ENCODE data around the gene ELL2. TPM values are rescaled to one million over a fixed set of nuclear protein-coding genes. Genes with fewer than 3 reads are reported as not detected.

Gene ELL2
- total and polyA plus RNA-seq, 9 of the 15 experiments (the other 6 are each of a cell fraction or from before 2014, with no cell fraction given) = 4.3 to 18.3 (median 14.5) TPM

DNA sequence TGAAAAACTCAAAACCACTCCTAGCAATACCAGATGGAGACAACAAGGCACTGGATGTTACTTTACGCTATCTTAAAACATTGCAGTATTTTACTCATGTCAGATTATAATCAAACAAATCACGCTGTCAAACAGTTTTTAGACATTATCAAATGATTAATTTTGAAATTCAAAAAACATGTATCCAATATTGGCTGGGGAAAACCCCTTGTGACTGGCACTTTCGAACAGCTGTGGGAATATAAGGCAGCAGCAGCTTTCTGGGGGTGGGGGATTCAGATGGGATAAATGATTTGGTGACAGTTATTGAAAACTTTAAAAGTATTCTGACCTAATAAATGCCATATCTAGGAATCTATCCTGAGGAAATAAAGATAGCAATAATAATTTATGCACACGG is 28.7 kb downstream of the ELL2 start:
- intact Hi-C loops (cut with micrococcal nuclease) = loop anchor here (10.0 kb wide), 1 partner anchor 208 kb away; no protein-coding TSS in a partner anchor
- peak; percentile 23 for FAIRE-seq
- POLR2A ChIA-PET = no interaction called here

DNA sequence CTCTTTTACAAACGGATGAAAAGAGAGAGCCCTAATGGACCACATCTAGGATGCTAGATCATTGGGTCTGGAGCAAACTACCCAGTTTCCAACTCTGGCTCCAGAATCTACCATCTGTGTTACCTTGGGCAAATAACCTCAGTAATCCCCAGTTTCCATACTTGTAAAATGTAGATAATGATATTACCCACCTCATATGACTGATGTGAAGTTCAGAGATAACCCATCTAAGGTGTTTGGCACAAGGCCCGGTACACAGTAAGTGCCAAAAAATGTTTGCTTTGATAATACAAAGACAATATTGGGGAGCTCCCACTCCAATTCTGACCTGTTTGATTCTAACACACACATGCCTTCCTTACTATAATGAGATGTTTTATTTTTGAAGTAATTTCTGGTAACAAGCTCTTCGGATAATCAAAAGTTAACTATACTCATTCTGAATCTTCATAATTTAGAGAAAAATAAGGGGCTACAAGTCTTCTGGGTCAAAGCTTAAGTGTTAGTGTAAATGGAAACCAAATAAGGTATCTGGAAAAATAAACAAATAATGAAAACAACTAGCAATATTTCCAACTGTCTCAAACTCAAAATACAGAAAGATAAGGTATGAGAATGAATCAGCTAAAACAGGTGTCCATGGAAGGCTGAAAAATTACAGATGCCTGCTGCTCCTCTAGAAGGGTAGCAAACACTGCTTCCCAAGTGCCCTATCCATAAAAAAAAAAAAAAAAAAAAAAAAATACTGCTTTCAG is 30.4 kb downstream of the ELL2 start:
- ATAC-seq = peak; percentile 21
- Histone ChIP-seq H2AFZ (ENCODE audit: low read depth, low read length) (no peak overlapping the region), H4K20me1 (replicated peaks; ENCODE audit: control insufficient read depth, insufficient read depth, low read length) (no peaks in the 10 kb centered on the region), H3K4me3 (no peak overlapping the region), H3K27ac (ENCODE audit: extremely low read depth, low read depth, low read length) (peak overlapping the region; percentile 31), H3K9me3 (replicated peaks; ENCODE audit: control insufficient read depth, insufficient read depth, low read depth, low read length) (no peaks in the 10 kb centered on the region), H3K4me2 (ENCODE audit: insufficient read depth, low read length) (peak overlapping the region; percentile 34; the same call in 1 of the 2 replicates), H3K4me1 (replicated peaks in 1 of 2; ENCODE audit: control insufficient read depth in 2 of 2, insufficient read depth in 2 of 2, low read length in 2 of 2) (peaks cover 11 to 65% of the 10 kb centered on the region in 2 experiments), H3K9me1 (ENCODE audit: control insufficient read depth, insufficient read depth, low read length) (no peaks in the 10 kb centered on the region), H3K27me3 (ENCODE audit: control insufficient read depth in 2 of 2, insufficient read depth in 2 of 2, low read length in 2 of 2) (no peaks in the 10 kb centered on the region), H3K9ac (ENCODE audit: insufficient read depth in 1 of 2, low read depth in 2 of 2, low read length in 2 of 2) (no peak overlapping the region; a peak in 1 of 4 replicates), H3K79me2 (ENCODE audit: control insufficient read depth, insufficient read depth, low read length) (peaks cover 47% of the 10 kb centered on the region), H3K36me3 (ENCODE audit: control insufficient read depth, insufficient read depth, low read length) (no peaks in the 10 kb centered on the region; the same call in 1 of the 3 replicates)
- FAIRE-seq = no peak
- POLR2A ChIA-PET = interaction anchor here (0.7 to 1.3 kb wide), 4 partner anchors 9 to 108 kb away, joined by 3 to 6 read pairs (median 4); no protein-coding TSS in a partner anchor
- BruUV-seq (replicated peaks) = no TSS peak
- WGBS (ENCODE audit: insufficient coverage, low coverage, missing lambda C conversion rate) = 23% methylated on average over 3 of the region's 3 CpGs
- intact Hi-C loops (cut with micrococcal nuclease) = loop anchor here (10.0 kb wide), 1 partner anchor 206 kb away; no protein-coding TSS in a partner anchor
- DNase-seq (ENCODE audit: extremely low read depth in 1 of 4, low spot score in 3 of 4) = peak in 1 of 4 experiments; percentile 52
- CTCF ChIA-PET (ENCODE audit: low intra/inter-chr PET ratio) = no interaction called here
- in situ Hi-C loops (cut with MboI) = no loop called here
- TF ChIP-seq ZNF668 (CRISPR knock-in tag; IDR thresholded peaks at IDR 0.05) = no peak
- TF ChIP-seq MTA3 (IDR thresholded peaks at IDR 0.05; ENCODE audit: borderline replicate concordance) = 0 out of 2 replicates have a peak, but pooled peaks have one; percentile 38
- no peak for TF ChIP-seq KLF1 (tag; IDR thresholded peaks at IDR 0.05)
- no peak for TF ChIP-seq ZNF134 (CRISPR knock-in tag; conservative IDR thresholded peaks at IDR 0.05)
- TF ChIP-seq, protein P1, sequence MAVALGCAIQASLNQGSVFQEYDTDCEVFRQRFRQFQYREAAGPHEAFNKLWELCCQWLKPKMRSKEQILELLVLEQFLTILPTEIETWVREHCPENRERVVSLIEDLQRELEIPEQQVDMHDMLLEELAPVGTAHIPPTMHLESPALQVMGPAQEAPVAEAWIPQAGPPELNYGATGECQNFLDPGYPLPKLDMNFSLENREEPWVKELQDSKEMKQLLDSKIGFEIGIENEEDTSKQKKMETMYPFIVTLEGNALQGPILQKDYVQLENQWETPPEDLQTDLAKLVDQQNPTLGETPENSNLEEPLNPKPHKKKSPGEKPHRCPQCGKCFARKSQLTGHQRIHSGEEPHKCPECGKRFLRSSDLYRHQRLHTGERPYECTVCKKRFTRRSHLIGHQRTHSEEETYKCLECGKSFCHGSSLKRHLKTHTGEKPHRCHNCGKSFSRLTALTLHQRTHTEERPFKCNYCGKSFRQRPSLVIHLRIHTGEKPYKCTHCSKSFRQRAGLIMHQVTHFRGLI (CRISPR knock-in tag; IDR thresholded peaks at IDR 0.05) = no peak
- TF ChIP-seq, protein P2, sequence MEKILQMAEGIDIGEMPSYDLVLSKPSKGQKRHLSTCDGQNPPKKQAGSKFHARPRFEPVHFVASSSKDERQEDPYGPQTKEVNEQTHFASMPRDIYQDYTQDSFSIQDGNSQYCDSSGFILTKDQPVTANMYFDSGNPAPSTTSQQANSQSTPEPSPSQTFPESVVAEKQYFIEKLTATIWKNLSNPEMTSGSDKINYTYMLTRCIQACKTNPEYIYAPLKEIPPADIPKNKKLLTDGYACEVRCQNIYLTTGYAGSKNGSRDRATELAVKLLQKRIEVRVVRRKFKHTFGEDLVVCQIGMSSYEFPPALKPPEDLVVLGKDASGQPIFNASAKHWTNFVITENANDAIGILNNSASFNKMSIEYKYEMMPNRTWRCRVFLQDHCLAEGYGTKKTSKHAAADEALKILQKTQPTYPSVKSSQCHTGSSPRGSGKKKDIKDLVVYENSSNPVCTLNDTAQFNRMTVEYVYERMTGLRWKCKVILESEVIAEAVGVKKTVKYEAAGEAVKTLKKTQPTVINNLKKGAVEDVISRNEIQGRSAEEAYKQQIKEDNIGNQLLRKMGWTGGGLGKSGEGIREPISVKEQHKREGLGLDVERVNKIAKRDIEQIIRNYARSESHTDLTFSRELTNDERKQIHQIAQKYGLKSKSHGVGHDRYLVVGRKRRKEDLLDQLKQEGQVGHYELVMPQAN (IDR thresholded peaks at IDR 0.05; ENCODE audit: borderline replicate concordance) = no peak
- TF ChIP-seq GMEB1 (CRISPR knock-in tag; IDR thresholded peaks at IDR 0.05) = no peak
- 0 out of 2 replicates have a peak, but pooled peaks have one; percentile 17 for TF ChIP-seq SMAD4 (CRISPR knock-in tag; conservative IDR thresholded peaks at IDR 0.05)

More for the DNA sequence above, 28.7 kb downstream of the ELL2 start:
- DNase-seq (ENCODE audit: extremely low read depth in 1 of 4, low spot score in 3 of 4) (no peak), ATAC-seq (no peak)
- CTCF ChIA-PET (ENCODE audit: low intra/inter-chr PET ratio) = no interaction called here
- peaks cover 15 to 76% of the 10 kb centered on the region in 2 experiments for H3K4me1 ChIP-seq (replicated peaks in 1 of 2; ENCODE audit: control insufficient read depth in 2 of 2, insufficient read depth in 2 of 2, low read length in 2 of 2)
- no TSS peak for BruUV-seq (replicated peaks)
- no peak overlapping the region for H3K4me2 ChIP-seq (ENCODE audit: insufficient read depth, low read length)
- H3K4me3 ChIP-seq = no peak overlapping the region
- no peaks in the 10 kb centered on the region for H3K27me3 ChIP-seq (ENCODE audit: control insufficient read depth in 2 of 2, insufficient read depth in 2 of 2, low read length in 2 of 2)
- 43% methylated on average over 4 of the region's 4 CpGs for WGBS (ENCODE audit: insufficient coverage, low coverage, missing lambda C conversion rate)
- H3K27ac ChIP-seq (ENCODE audit: extremely low read depth, low read depth, low read length) = no peak overlapping the region; the same call in 2 of the 3 replicates
- H3K9me1 ChIP-seq (ENCODE audit: control insufficient read depth, insufficient read depth, low read length) = no peaks in the 10 kb centered on the region
- in situ Hi-C loops (cut with MboI) = no loop called here
- peaks cover 51% of the 10 kb centered on the region for H3K79me2 ChIP-seq (ENCODE audit: control insufficient read depth, insufficient read depth, low read length)
- TF ChIP-seq SMARCE1 (IDR thresholded peaks at IDR 0.05) = no peak
- no peak for TF ChIP-seq KLF10 (CRISPR knock-in tag; IDR thresholded peaks at IDR 0.05)
- H3K36me3 ChIP-seq (ENCODE audit: control insufficient read depth, insufficient read depth, low read length) = no peaks in the 10 kb centered on the region; the same call in 1 of the 3 replicates
- H2AFZ ChIP-seq (ENCODE audit: low read depth, low read length) = no peak overlapping the region
- no peak overlapping the region; a peak in 1 of 4 replicates for H3K9ac ChIP-seq (ENCODE audit: insufficient read depth in 1 of 2, low read depth in 2 of 2, low read length in 2 of 2)
- no peaks in the 10 kb centered on the region for H3K9me3 ChIP-seq (replicated peaks; ENCODE audit: control insufficient read depth, insufficient read depth, low read depth, low read length)
- H4K20me1 ChIP-seq (replicated peaks; ENCODE audit: control insufficient read depth, insufficient read depth, low read length) = no peaks in the 10 kb centered on the region

Data from K562 (cell line).